CD14-positive monocyte (primary cell): ENCODE data around the gene STKLD1. TPM values are rescaled to one million over a fixed set of nuclear protein-coding genes. Genes with fewer than 3 reads are reported as not detected.

Experiments
- DNase-seq, 3 donors: peaks; one replicate each; pipeline ENCODE4 v3.0.0-alpha.2; 2011 to 2022
- H2AFZ ChIP-seq: 2 replicates; pipeline ENCODE4 v1.6.0; 2012; ENCODE audit warnings: mild to moderate bottlenecking, low read depth, low read length, inconsistent platforms; ENCODE audit not compliant: insufficient read depth, poor library complexity, severe bottlenecking
- H3K27ac ChIP-seq, 2 donors: 1 replicate in 1 of 2; 2 replicates in 1 of 2; pipeline ENCODE4 v1.5.1; 2012 to 2013; ENCODE audit warnings: low read length in 2 of 2, control low read depth in 1 of 2, inconsistent platforms in 1 of 2, low read depth in 1 of 2, mild to moderate bottlenecking in 1 of 2
- H3K27me3 ChIP-seq, 2 donors: one replicate each; pipeline versions ENCODE4 v1.6.0 to v1.6.1; 2011 to 2013; ENCODE audit warnings: low read length in 2 of 2; ENCODE audit not compliant: control insufficient read depth in 2 of 2, insufficient read depth in 2 of 2
- H3K36me3 ChIP-seq, 2 donors: replicated peaks in 1 of 2; 1 replicate in 1 of 2; 2 replicates in 1 of 2; pipeline versions ENCODE4 v1.5.1 to v1.6.1; 2012 to 2013; ENCODE audit warnings: low read length in 2 of 2, control low read depth in 1 of 2, inconsistent platforms in 1 of 2, mild to moderate bottlenecking in 1 of 2; ENCODE audit not compliant: insufficient read depth in 2 of 2, control insufficient read depth in 1 of 2
- H3K4me1 ChIP-seq, 2 donors: 1 replicate in 1 of 2; 2 replicates in 1 of 2; pipeline versions ENCODE4 v1.5.1 to v1.6.1; 2012 to 2013; ENCODE audit warnings: low read length in 2 of 2, control low read depth in 1 of 2, inconsistent platforms in 1 of 2, mild to moderate bottlenecking in 1 of 2, moderate library complexity in 1 of 2; ENCODE audit not compliant: insufficient read depth in 2 of 2, control insufficient read depth in 1 of 2
- H3K4me2 ChIP-seq: replicated peaks from 2 replicates; pipeline ENCODE3; 2012; ENCODE audit warnings: low read length, moderate library complexity, mild to moderate bottlenecking; ENCODE audit not compliant: poor library complexity, severe bottlenecking; ENCODE audit errors: extremely low read depth
- H3K4me3 ChIP-seq, 3 experiments: fragments of 200-600 bp in 1 of 3; sonication (generic) in 1 of 3; replicated peaks in 1 of 3; 1 replicate in 2 of 3; 2 replicates in 1 of 3; pipeline ENCODE4 v1.5.1; 2011 to 2013; ENCODE audit warnings: low read length in 3 of 3, mild to moderate bottlenecking in 3 of 3, control low read depth in 2 of 3, low read depth in 2 of 3, inconsistent platforms in 1 of 3, moderate library complexity in 1 of 3
- H3K79me2 ChIP-seq: 2 replicates; pipeline ENCODE4 v1.6.0; 2012; ENCODE audit warnings: mild to moderate bottlenecking, control low read depth, inconsistent platforms, low read length, moderate library complexity; ENCODE audit not compliant: insufficient read depth
- H3K9ac ChIP-seq: 2 replicates; pipeline ENCODE4 v1.6.0; 2017; ENCODE audit warnings: low read length, mild to moderate bottlenecking; ENCODE audit not compliant: insufficient read depth, poor library complexity, severe bottlenecking
- H3K9me3 ChIP-seq, 2 donors: replicated peaks in 1 of 2; 1 replicate in 1 of 2; 2 replicates in 1 of 2; pipeline versions ENCODE4 v1.5.1 to v1.6.1; 2012 to 2013; ENCODE audit warnings: low read length in 2 of 2, control low read depth in 1 of 2; ENCODE audit not compliant: control insufficient read depth in 1 of 2, insufficient read depth in 1 of 2
- H4K20me1 ChIP-seq: 2 replicates; pipeline ENCODE4 v1.6.0; 2012; ENCODE audit warnings: mild to moderate bottlenecking, low read length, control low read depth, moderate library complexity; ENCODE audit not compliant: insufficient read depth
- H3K27ac Mint-ChIP-seq, 7 donors: one replicate each; pipeline ENCODE4 v1.8.0; 2020; ENCODE audit warnings: mild to moderate bottlenecking in 7 of 7, mixed read lengths in 7 of 7, moderate library complexity in 6 of 7, inconsistent platforms in 2 of 7
- H3K27me3 Mint-ChIP-seq, 3 donors: one replicate each; pipeline ENCODE4 v1.8.0; 2021 to 2022; ENCODE audit warnings: low read depth in 3 of 3, mild to moderate bottlenecking in 3 of 3, mixed read lengths in 3 of 3, moderate library complexity in 3 of 3, inconsistent platforms in 1 of 3
- H3K36me3 Mint-ChIP-seq, 2 donors: one replicate each; pipeline ENCODE4 v1.8.0; 2020; ENCODE audit warnings: mixed read lengths in 2 of 2, inconsistent platforms in 1 of 2, mild to moderate bottlenecking in 1 of 2
- H3K4me1 Mint-ChIP-seq: one replicate; pipeline ENCODE4 v1.8.0; 2020; ENCODE audit warnings: mild to moderate bottlenecking, mixed read lengths
- H3K4me3 Mint-ChIP-seq, 2 donors: one replicate each; pipeline ENCODE4 v1.8.0; 2020; ENCODE audit warnings: mild to moderate bottlenecking in 2 of 2, mixed read lengths in 2 of 2, moderate library complexity in 1 of 2
- H3K9me3 Mint-ChIP-seq, 7 donors: one replicate each; pipeline ENCODE4 v1.8.0; 2020 to 2022; ENCODE audit warnings: mixed read lengths in 7 of 7, mild to moderate bottlenecking in 6 of 7, moderate library complexity in 6 of 7, inconsistent platforms in 2 of 7
- WGBS: methylation state at CpG from one replicate; pipeline ENCODE4 v1.1.5; 2013; ENCODE audit warnings: missing lambda C conversion rate; ENCODE audit not compliant: insufficient coverage; 5-methylcytosine and 5-hydroxymethylcytosine counted together
- intact Hi-C, 2 donors: fragments of 100-400 bp; cut with micrococcal nuclease; formaldehyde crosslinking; loops; one replicate each; pipeline versions ENCODE4 v1.15.0 to v1.15.1; 2023
- polyA plus RNA-seq, 3 donors: library from polyadenylated mRNA; depleted of rRNA in 1 of 3; unstranded in 2 of 3; stranded (reverse) in 1 of 3; fragments of 300-500 nt in 2 of 3; fragments of >200 nt in 1 of 3; fragmentation: Illumina TruSeq in 2 of 3; gene quantifications; 1 replicate in 2 of 3; 2 replicates in 1 of 3; pipeline ENCODE4 v1.2.3, GENCODE V29; 2012 to 2021
- TF ChIP-seq, protein P1 (sequence below): fragments of 200-600 bp; IDR thresholded peaks from one replicate; pipeline ENCODE4 v1.8.0; 2022; ENCODE audit warnings: antibody characterized with exemption, mild to moderate bottlenecking

The STKLD1 gene
- polyA plus RNA-seq, 3 donors: 0.27 TPM; not detected in 2

DNA sequence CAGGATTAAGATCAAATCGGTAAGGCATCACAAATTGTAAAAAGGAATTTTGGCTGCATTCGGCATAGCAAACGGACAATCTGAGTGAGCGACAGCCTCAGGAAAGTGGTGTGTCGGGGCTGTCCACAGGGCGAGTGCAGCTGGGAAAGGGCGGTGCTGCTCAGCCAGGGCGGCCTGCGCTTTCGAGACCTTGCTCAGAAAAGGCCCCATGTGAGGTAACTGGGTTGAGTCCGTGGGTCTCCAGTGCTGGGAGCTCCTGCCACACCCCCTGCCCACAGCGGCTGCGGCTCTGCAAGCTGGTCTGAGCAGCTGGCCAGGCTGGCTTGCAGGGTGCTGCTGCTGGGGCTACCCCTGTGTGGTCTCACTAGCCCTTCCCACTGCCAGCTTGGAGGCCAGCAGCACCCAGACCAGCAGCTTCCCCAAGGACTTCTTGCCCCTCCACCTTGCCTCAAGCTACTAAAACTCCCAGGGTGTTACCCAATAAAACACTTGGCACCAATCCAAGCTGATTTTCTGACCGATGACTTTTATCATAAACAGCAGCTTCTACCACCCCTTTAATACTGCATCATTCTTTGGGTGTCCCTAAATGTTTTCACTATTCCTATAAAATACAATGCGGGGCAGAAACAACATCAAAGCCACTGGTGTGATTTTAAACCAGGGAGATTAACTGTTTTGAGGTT lies 13.7 kb upstream of the STKLD1 start:
- no peak overlapping the region for H3K27ac ChIP-seq
- intact Hi-C loops: no loop called here
- Mint-ChIP-seq H3K27me3 (peaks cover 0 to 2% (median 0%) of the 10 kb centered on the region in 3 donors), H3K9me3 (peaks cover 0 to 1% (median 0%) of the 10 kb centered on the region in 7 donors), H3K4me3 (no peak overlapping the region), H3K4me1 (peaks cover 16% of the 10 kb centered on the region), H3K27ac (peak overlapping the region in 1 of 7 donors; percentile 38), H3K36me3 (peaks cover 76 to 86% of the 10 kb centered on the region in 2 donors)
- DNase-seq: no peak
- TF ChIP-seq, protein P1, sequence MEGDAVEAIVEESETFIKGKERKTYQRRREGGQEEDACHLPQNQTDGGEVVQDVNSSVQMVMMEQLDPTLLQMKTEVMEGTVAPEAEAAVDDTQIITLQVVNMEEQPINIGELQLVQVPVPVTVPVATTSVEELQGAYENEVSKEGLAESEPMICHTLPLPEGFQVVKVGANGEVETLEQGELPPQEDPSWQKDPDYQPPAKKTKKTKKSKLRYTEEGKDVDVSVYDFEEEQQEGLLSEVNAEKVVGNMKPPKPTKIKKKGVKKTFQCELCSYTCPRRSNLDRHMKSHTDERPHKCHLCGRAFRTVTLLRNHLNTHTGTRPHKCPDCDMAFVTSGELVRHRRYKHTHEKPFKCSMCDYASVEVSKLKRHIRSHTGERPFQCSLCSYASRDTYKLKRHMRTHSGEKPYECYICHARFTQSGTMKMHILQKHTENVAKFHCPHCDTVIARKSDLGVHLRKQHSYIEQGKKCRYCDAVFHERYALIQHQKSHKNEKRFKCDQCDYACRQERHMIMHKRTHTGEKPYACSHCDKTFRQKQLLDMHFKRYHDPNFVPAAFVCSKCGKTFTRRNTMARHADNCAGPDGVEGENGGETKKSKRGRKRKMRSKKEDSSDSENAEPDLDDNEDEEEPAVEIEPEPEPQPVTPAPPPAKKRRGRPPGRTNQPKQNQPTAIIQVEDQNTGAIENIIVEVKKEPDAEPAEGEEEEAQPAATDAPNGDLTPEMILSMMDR: no peak
- peaks cover 3 to 7% of the 10 kb centered on the region in 2 donors for H3K4me1 ChIP-seq
- no peak overlapping the region for H2AFZ ChIP-seq
- H3K9me3 ChIP-seq: no peaks in the 10 kb centered on the region
- no peaks in the 10 kb centered on the region for H3K27me3 ChIP-seq
- H4K20me1 ChIP-seq: peaks cover 78% of the 10 kb centered on the region
- no peak overlapping the region for H3K4me2 ChIP-seq
- 89% methylated on average over 12 of the region's 15 CpGs for WGBS
- peaks cover 32% of the 10 kb centered on the region for H3K79me2 ChIP-seq
- H3K4me3 ChIP-seq: no peak overlapping the region
- H3K36me3 ChIP-seq: peaks cover 71 to 85% of the 10 kb centered on the region in 2 donors
- no peak overlapping the region for H3K9ac ChIP-seq

DNA sequence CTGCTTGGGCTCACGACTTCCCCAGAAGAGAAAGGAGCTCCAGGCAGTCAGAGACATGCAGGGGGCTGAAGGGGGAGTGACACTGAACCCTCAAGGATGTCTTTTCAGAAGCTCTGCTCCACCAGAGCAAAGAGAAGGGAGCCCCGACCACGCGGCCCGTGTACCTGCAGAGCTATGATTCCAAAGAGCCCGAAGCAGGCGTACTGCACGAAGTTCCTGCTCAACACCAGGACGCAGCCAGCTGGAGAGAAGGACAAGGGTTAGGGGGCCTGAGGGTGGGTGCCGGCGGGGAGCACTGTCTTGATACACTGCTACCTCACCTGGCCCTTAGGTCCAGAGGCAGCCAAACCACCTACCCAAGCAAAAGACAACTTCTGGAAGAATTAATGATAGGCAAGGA lies 9.7 kb upstream of the STKLD1 start:
- H4K20me1 ChIP-seq: peaks cover 93% of the 10 kb centered on the region

More for the DNA sequence above, 9.7 kb upstream of the STKLD1 start:
- intact Hi-C loops: no loop called here
- no peaks in the 10 kb centered on the region for H3K9me3 Mint-ChIP-seq
- no peak overlapping the region for H3K9ac ChIP-seq
- 83% methylated on average over 1 of the region's 11 CpGs for WGBS
- peaks cover 23% of the 10 kb centered on the region for H3K4me1 Mint-ChIP-seq
- no peak overlapping the region for H3K4me3 ChIP-seq
- no peak overlapping the region for H3K4me2 ChIP-seq
- DNase-seq: no peak
- H3K36me3 ChIP-seq: peaks cover 87 to 99% of the 10 kb centered on the region in 2 donors
- H3K27ac Mint-ChIP-seq: peak overlapping the region in 1 of 7 donors; percentile 5
- H3K9me3 ChIP-seq: no peaks in the 10 kb centered on the region
- H3K79me2 ChIP-seq: peaks cover 71% of the 10 kb centered on the region
- no peak overlapping the region for H2AFZ ChIP-seq
- peaks cover 77 to 93% of the 10 kb centered on the region in 2 donors for H3K36me3 Mint-ChIP-seq
- TF ChIP-seq, protein P1: no peak
- peaks cover 0 to 4% of the 10 kb centered on the region in 2 donors for H3K4me1 ChIP-seq
- no peaks in the 10 kb centered on the region for H3K27me3 ChIP-seq
- H3K27me3 Mint-ChIP-seq: no peaks in the 10 kb centered on the region
- H3K27ac ChIP-seq: no peak overlapping the region
- H3K4me3 Mint-ChIP-seq: no peak overlapping the region
